Caki2 (cell line): ENCODE results near the gene OR2L2. TPM values are rescaled to one million over a fixed set of nuclear protein-coding genes. Genes with fewer than 3 reads are reported as not detected.
"Not testable (repeated sequence)": the region's sequence is repeated elsewhere in the genome, so short reads cannot be mapped to it uniquely, and the experiment has no call there.

ENCODE experiments used
- DNase-seq: peaks from one replicate; pipeline ENCODE4 v3.0.0-alpha.2; 2015; ENCODE audit warnings: low read depth
- in situ Hi-C: cut with HindIII; loops from 2 replicates; pipeline ENCODE4 v1.10.0; 2016; ENCODE audit warnings: low sequenced_read_pairs, low pct_unique_long_range_greater_than_20kb, mixed read lengths
- total RNA-seq: library from RNA; depleted of rRNA; stranded (reverse); fragments of >200 nt; shearing (Covaris generic); gene quantifications from 2 replicates; pipeline ENCODE4 v1.2.3, GENCODE V29; 2014; ENCODE audit warnings: low replicate concordance; rRNA removed

The OR2L2 gene
- total RNA-seq, result not detected in 2 replicates

- DNase-seq, result no peak
- in situ Hi-C loops, result no loop called here
Observed at GRCh38 chr1:248029770-248030169, at the start of gene OR2L2. TSS of gene OR2L2 (plus strand) at chr1:248030070. CDS start at chr1:248038268, 8,198 bp downstream.

- in situ Hi-C loops, result no loop called here
- DNase-seq, result no peak
Observed at GRCh38 chr1:247992986-247993385, 36.9 kb upstream of the OR2L2 start.

- in situ Hi-C loops, result no loop called here
- no peak for DNase-seq
Observed at GRCh38 chr1:247998811-247999210, 31.1 kb upstream of the OR2L2 start.

GRCh38 chr1:248000169-248000568, 29.7 kb upstream of the OR2L2 start:
- in situ Hi-C loops, result no loop called here

GRCh38 chr1:248007778-248008177, 22.1 kb upstream of the OR2L2 start:
- DNase-seq, result no peak
- in situ Hi-C loops, result no loop called here

More at GRCh38 chr1:248000169-248000568, 29.7 kb upstream of the OR2L2 start:
- no peak for DNase-seq

- in situ Hi-C loops, result no loop called here
- DNase-seq, result no peak
Observed at GRCh38 chr1:248009681-248010080, 20.2 kb upstream of the OR2L2 start.

- DNase-seq, result no peak
- in situ Hi-C loops, result no loop called here
Observed at GRCh38 chr1:248013229-248013710, 16.6 kb upstream of the OR2L2 start, which contains the start of gene OR2L5. TSS of gene OR2L5 (plus strand) at chr1:248013660. CDS start at chr1:248021948, 8,288 bp downstream.

- no peak for DNase-seq
- in situ Hi-C loops, result no loop called here
Observed at GRCh38 chr1:248015803-248016202, 14.1 kb upstream of the OR2L2 start.

GRCh38 chr1:248045209-248045608, 15.3 kb downstream of the OR2L2 start:
- no peak for DNase-seq
- in situ Hi-C loops, result no loop called here

- in situ Hi-C loops, result no loop called here
Observed at GRCh38 chr1:248046536-248046935, 16.7 kb downstream of the OR2L2 start, which contains the start of gene OR2L3. TSS of gene OR2L3 (plus strand) at chr1:248046836. CDS start at chr1:248060682, 13,846 bp downstream.

GRCh38 chr1:248047008-248047407, 17.1 kb downstream of the OR2L2 start:
- DNase-seq, result no peak
- in situ Hi-C loops, result no loop called here

More at GRCh38 chr1:248046536-248046935, 16.7 kb downstream of the OR2L2 start, which contains the start of gene OR2L3:
- no peak for DNase-seq

- in situ Hi-C loops, result no loop called here
- no peak for DNase-seq
Observed at GRCh38 chr1:248054671-248055070, 24.8 kb downstream of the OR2L2 start.

- no peak for DNase-seq
- in situ Hi-C loops, result no loop called here
Observed at GRCh38 chr1:248055261-248055660, 25.4 kb downstream of the OR2L2 start.

GRCh38 chr1:248065071-248065470, 35.2 kb downstream of the OR2L2 start:
- in situ Hi-C loops, result no loop called here
- DNase-seq, result no peak

- DNase-seq, result no peak
- in situ Hi-C loops, result no loop called here
Observed at GRCh38 chr1:248065604-248066003, 35.7 kb downstream of the OR2L2 start.

- in situ Hi-C loops, DNase-seq: not testable (repeated sequence)
Observed at GRCh38 chr1:248083864-248084263, 54.0 kb downstream of the OR2L2 start.

Other genes with a start within 250 kb of the OR2L2 start
- gene OR14A16, start 206.0 kb upstream of the OR2L2 start, total RNA-seq, result not detected in 2 replicates
- gene OR11L1, start 188.2 kb upstream of the OR2L2 start, total RNA-seq, result not detected in 2 replicates
- gene TRIM58, start 172.9 kb upstream of the OR2L2 start, total RNA-seq, result not detected in 2 replicates
- gene OR2W3, start 134.5 kb upstream of the OR2L2 start, total RNA-seq, result not detected in 2 replicates
- not detected in 2 replicates for gene OR2T8, start 109.8 kb upstream of the OR2L2 start, total RNA-seq
- gene OR2AJ1, start 105.2 kb upstream of the OR2L2 start, total RNA-seq, result not detected in 2 replicates
- not detected in 2 replicates for gene OR2L8, start 81.2 kb upstream of the OR2L2 start, total RNA-seq
- gene OR2AK2, start 64.8 kb upstream of the OR2L2 start, total RNA-seq, result not detected in 2 replicates
- not detected in 2 replicates for gene OR2L5, start 16.4 kb upstream of the OR2L2 start, total RNA-seq
- not detected in 2 replicates for gene OR2L3, start 16.8 kb downstream of the OR2L2 start, total RNA-seq
- gene OR2L13, start 65.1 kb downstream of the OR2L2 start, total RNA-seq, result not detected in 2 replicates
- not detected in 2 replicates for gene OR2M5, start 115.1 kb downstream of the OR2L2 start, total RNA-seq
- gene OR2M2, start 144.8 kb downstream of the OR2L2 start, total RNA-seq, result not detected in 2 replicates
- gene OR2M3, start 167.2 kb downstream of the OR2L2 start, total RNA-seq, result not detected in 2 replicates
- not detected in 2 replicates for gene OR2M4, start 201.3 kb downstream of the OR2L2 start, total RNA-seq
- not detected in 2 replicates for gene OR2T33, start 247.9 kb downstream of the OR2L2 start, total RNA-seq